WTC11 (cell line): ENCODE results near the gene LRRFIP2. TPM values are rescaled to one million over a fixed set of nuclear protein-coding genes. Genes with fewer than 3 reads are reported as not detected.

Source experiments
- ATAC-seq: fragments of 200-7000 bp; cut with Tn5 transposase; 2 replicates; pipeline ENCODE4 v1.10.0; 2021; ENCODE audit warnings: mild to moderate bottlenecking, moderate library complexity
- CTCF ChIA-PET: fragments of 300-600 bp; sonication (Branson Sonifier 250); formaldehyde crosslinking; loops from one replicate; lab custom pipeline; 2021; ENCODE audit warnings: antibody characterized with exemption; lab: Charles Lee
- POLR2A ChIA-PET: fragments of 350-600 bp; sonication (Branson Sonifier 250); formaldehyde crosslinking; loops from one replicate; lab custom pipeline; 2021; ENCODE audit warnings: antibody characterized with exemption; lab: Charles Lee
- DNase-seq: peaks from one replicate; pipeline ENCODE4 v3.0.0; 2021; ENCODE audit warnings: low spot score
- H3K27ac Mint-ChIP-seq: 2 replicates; pipeline ENCODE4 v1.8.0; 2021; ENCODE audit warnings: mixed read lengths
- H3K27me3 Mint-ChIP-seq: 2 replicates; pipeline ENCODE4 v1.8.0; 2021; ENCODE audit warnings: low read depth, mild to moderate bottlenecking, moderate library complexity, mixed read lengths
- H3K36me3 Mint-ChIP-seq: 2 replicates; pipeline ENCODE4 v1.8.0; 2021; ENCODE audit warnings: mixed read lengths
- H3K4me1 Mint-ChIP-seq: 2 replicates; pipeline ENCODE4 v1.8.0; 2022; ENCODE audit warnings: mixed read lengths
- H3K4me3 Mint-ChIP-seq: 2 replicates; pipeline ENCODE4 v1.8.0; 2021; ENCODE audit warnings: mild to moderate bottlenecking, moderate library complexity, mixed read lengths
- H3K9me3 Mint-ChIP-seq: 2 replicates; pipeline ENCODE4 v1.8.0; 2021; ENCODE audit warnings: mixed read lengths
- ARID4B ChIP-seq: sonication (generic); formaldehyde crosslinking; IDR thresholded peaks from 2 replicates; pipeline ENCODE4 v1.8.0; 2023; ENCODE audit warnings: missing genetic modification reagents, mild to moderate bottlenecking, borderline replicate concordance
- CDX4 ChIP-seq: fragments of 250-450 bp; sonication (Bioruptor Pico); IDR thresholded peaks from 2 replicates; pipeline ENCODE4 v1.9.0; 2021; ENCODE audit warnings: moderate library complexity, mild to moderate bottlenecking, inconsistent platforms, borderline replicate concordance
- NR2C2 ChIP-seq: sonication (generic); formaldehyde crosslinking; IDR thresholded peaks from 2 replicates; pipeline ENCODE4 v1.8.0; 2022; ENCODE audit warnings: mild to moderate bottlenecking, missing genetic modification reagents
- RELA ChIP-seq: sonication (generic); formaldehyde crosslinking; IDR thresholded peaks from 2 replicates; pipeline ENCODE4 v1.8.1; 2022; ENCODE audit warnings: missing genetic modification reagents, mild to moderate bottlenecking, borderline replicate concordance
- RORB ChIP-seq: fragments of 250-450 bp; sonication (Bioruptor Pico); IDR thresholded peaks from 2 replicates; pipeline ENCODE4 v1.9.0; 2021; ENCODE audit warnings: mild to moderate bottlenecking
- SMAD3 ChIP-seq: sonication (generic); formaldehyde crosslinking; IDR thresholded peaks from 2 replicates; pipeline ENCODE4 v1.8.0; 2022; ENCODE audit warnings: missing genetic modification reagents, mild to moderate bottlenecking, borderline replicate concordance
- SOX15 ChIP-seq: fragments of 250-450 bp; sonication (Bioruptor Pico); IDR thresholded peaks from 2 replicates; pipeline ENCODE4 v1.9.0; 2021; ENCODE audit warnings: mild to moderate bottlenecking
- SP1 ChIP-seq: sonication (generic); formaldehyde crosslinking; conservative IDR thresholded peaks from 2 replicates; pipeline ENCODE4 v1.8.1; 2022; ENCODE audit warnings: missing genetic modification reagents
- STAT6 ChIP-seq: sonication (generic); formaldehyde crosslinking; conservative IDR thresholded peaks from 2 replicates; pipeline ENCODE4 v1.8.1; 2023; ENCODE audit warnings: mild to moderate bottlenecking, low read depth, missing genetic modification reagents, moderate library complexity
- TEAD1 ChIP-seq: sonication (generic); formaldehyde crosslinking; IDR thresholded peaks from 2 replicates; pipeline ENCODE4 v1.8.0; 2022; ENCODE audit warnings: mild to moderate bottlenecking, missing genetic modification reagents
- TEAD4 ChIP-seq: sonication (generic); formaldehyde crosslinking; IDR thresholded peaks from 2 replicates; pipeline ENCODE4 v1.8.0; 2022; ENCODE audit warnings: mild to moderate bottlenecking, missing genetic modification reagents
- ZBTB43 ChIP-seq: sonication (generic); formaldehyde crosslinking; IDR thresholded peaks from 2 replicates; pipeline ENCODE4 v1.8.1; 2023; ENCODE audit warnings: mild to moderate bottlenecking, missing genetic modification reagents
- ZNF138 ChIP-seq: sonication (generic); formaldehyde crosslinking; conservative IDR thresholded peaks from 2 replicates; pipeline ENCODE4 v1.8.1; 2022; ENCODE audit warnings: mild to moderate bottlenecking, moderate library complexity, missing genetic modification reagents
- ZNF232 ChIP-seq: sonication (generic); formaldehyde crosslinking; IDR thresholded peaks from 2 replicates; pipeline ENCODE4 v1.8.0; 2022; ENCODE audit warnings: mild to moderate bottlenecking, missing genetic modification reagents
- ZNF423 ChIP-seq: fragments of 250-450 bp; sonication (Bioruptor Pico); IDR thresholded peaks from 2 replicates; pipeline ENCODE4 v2.1.2; 2022; ENCODE audit warnings: mild to moderate bottlenecking, moderate library complexity
- ZNF512 ChIP-seq: sonication (generic); formaldehyde crosslinking; IDR thresholded peaks from 2 replicates; pipeline ENCODE4 v1.8.1; 2022; ENCODE audit warnings: missing genetic modification reagents, borderline replicate concordance
- total RNA-seq: library from RNA; stranded (reverse); gene quantifications from 3 replicates; pipeline ENCODE4 v1.2.3, GENCODE V29; 2021

Gene LRRFIP2
- total RNA-seq, 1 experiment from 2014 or later, result 23.7 TPM

- TF ChIP-seq RORB (CRISPR knock-in tag), result no peak
Observed at GRCh38 chr3:37219266-37219665, 44.9 kb upstream of the LRRFIP2 start (continued).

- ChIA-PET POLR2A (no interaction called here), CTCF (no interaction called here)
- no peaks in the 10 kb centered on the region for H3K27me3 Mint-ChIP-seq
- no peak overlapping the region for H3K27ac Mint-ChIP-seq
- H3K36me3 Mint-ChIP-seq, result no peaks in the 10 kb centered on the region
- TF ChIP-seq ARID4B (CRISPR knock-in tag), result no peak
- no peak for TF ChIP-seq ZBTB43 (CRISPR knock-in tag)
- no peak for TF ChIP-seq TEAD1 (CRISPR knock-in tag)
- TF ChIP-seq ZNF423 (CRISPR knock-in tag), result no peak
- no peak for TF ChIP-seq SMAD3
- TF ChIP-seq ZNF512 (CRISPR knock-in tag), result no peak
- TF ChIP-seq NR2C2 (CRISPR knock-in tag), result no peak
- no peak for TF ChIP-seq SOX15 (CRISPR knock-in tag)
- no peak for TF ChIP-seq SP1 (CRISPR knock-in tag)
- TF ChIP-seq CDX4 (CRISPR knock-in tag), result no peak
- no peak for TF ChIP-seq STAT6 (CRISPR knock-in tag)
- TF ChIP-seq ZNF138 (CRISPR knock-in tag), result no peak
- no peak for TF ChIP-seq ZNF232
- no peak for TF ChIP-seq RELA (CRISPR knock-in tag)
- TF ChIP-seq TEAD4 (CRISPR knock-in tag), result no peak
- no peaks in the 10 kb centered on the region for H3K9me3 Mint-ChIP-seq
- no peak for DNase-seq
- H3K4me1 Mint-ChIP-seq, result no peaks in the 10 kb centered on the region
- ATAC-seq, result no peak
- no peak overlapping the region for H3K4me3 Mint-ChIP-seq
Observed at GRCh38 chr3:37218206-37218605, 43.8 kb upstream of the LRRFIP2 start.
